Measurements from ENCODE around the gene WNT8B.

Gene WNT8B, protein sequence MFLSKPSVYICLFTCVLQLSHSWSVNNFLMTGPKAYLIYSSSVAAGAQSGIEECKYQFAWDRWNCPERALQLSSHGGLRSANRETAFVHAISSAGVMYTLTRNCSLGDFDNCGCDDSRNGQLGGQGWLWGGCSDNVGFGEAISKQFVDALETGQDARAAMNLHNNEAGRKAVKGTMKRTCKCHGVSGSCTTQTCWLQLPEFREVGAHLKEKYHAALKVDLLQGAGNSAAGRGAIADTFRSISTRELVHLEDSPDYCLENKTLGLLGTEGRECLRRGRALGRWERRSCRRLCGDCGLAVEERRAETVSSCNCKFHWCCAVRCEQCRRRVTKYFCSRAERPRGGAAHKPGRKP

DNA sequence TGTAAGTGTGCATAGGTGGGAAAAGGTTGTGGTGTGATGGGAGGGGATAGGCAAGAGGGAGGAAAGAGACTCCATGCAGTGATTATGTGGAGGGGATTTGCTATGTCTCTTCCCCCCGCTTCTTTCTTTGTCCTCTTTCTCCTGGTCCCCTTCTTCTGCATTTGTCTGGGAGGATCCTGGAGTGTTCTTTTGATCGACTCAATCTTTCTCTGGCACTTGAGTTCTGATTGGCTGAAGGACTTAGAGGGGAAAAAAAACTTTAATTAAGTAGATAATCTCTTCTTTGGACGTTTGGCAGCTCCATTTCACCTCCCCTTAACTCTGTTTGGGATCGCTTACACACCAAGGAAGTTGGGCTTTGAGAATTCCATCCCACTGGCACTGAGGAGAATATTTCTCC lies at the start of gene WNT8B:
Gene WNT8B (plus strand): TSS at position 301 of the 400 bp plus-strand sequence. CDS start 160 bp downstream, outside the sequence.
- DNase-seq = no peak

DNA sequence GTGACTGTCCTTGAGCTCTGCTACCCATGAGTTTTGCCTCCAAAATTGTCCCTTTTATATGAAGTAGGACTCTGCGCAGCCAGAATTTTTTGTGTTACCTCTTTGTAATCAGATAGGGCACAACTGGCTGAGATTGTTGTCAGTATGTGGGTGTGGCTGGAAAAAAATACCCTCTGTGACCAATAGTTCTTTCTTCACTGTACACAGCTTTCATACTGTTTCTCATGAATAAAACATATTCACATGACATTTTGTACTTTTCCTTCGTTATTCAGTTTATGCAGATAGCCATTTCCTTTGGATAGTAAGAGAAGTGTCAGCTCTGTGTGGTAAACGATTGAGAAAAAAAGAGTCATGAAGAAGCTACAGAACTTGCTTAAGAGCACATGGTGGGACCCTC lies 49.6 kb upstream of the WNT8B start:
- no peak for DNase-seq

- no peak for DNase-seq
Measured at GRCh38 chr10:100419911-100420449, 42.8 kb upstream of the WNT8B start.

GRCh38 chr10:100427374-100427773 lies 35.4 kb upstream of the WNT8B start:
- no peak for DNase-seq

DNA sequence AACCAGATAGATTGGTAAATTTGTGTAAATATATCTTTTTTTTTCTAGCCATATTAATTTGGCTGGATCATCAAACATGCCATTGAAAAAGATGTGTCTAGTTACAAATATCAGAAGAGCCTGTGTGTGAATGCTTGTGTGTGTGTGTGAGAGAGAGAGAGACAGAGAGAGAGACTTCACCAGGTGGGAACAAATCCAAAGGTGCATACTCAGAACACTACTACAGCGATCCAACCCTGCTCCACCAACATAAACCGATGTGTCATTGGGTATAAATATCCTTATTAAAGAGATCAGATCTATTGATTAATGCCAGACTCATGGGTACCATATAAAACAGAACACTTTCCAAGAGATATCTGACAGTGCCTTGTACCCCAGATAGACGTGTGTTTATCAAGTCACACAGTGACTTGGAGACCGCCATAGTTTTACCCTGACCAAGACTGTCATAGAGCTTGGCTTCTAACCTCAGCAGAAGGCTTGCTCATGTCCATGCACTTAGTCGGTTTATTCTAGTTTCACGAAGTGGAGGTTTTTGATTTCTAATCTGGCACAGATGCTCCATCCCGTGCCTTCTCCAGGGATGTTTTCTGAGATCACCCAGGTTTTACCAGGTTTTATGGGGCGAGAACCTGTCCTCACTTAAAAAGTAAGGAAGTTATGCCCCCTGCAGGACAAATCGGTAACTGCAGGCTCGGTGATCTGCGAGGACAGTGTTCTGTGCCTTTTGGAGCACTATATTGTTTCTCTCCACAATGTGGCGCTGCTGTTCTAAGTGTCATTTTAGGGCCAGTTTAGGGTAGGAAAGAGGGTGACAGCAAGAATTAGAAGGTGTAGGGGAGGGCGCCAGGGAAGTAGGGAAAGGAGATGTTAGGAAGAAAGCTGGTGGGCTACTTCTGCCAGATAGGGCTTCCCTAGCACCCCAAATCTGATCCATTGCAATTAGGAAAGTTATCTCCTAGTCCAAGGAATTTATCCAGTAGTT lies 29.3 kb upstream of the WNT8B start:
- peak; percentile 98 for DNase-seq

GRCh38 chr10:100436255-100436654 lies 26.6 kb upstream of the WNT8B start:
- DNase-seq = no peak

- no peak for DNase-seq
Measured at GRCh38 chr10:100438674-100439315, 24.0 kb upstream of the WNT8B start.

DNA sequence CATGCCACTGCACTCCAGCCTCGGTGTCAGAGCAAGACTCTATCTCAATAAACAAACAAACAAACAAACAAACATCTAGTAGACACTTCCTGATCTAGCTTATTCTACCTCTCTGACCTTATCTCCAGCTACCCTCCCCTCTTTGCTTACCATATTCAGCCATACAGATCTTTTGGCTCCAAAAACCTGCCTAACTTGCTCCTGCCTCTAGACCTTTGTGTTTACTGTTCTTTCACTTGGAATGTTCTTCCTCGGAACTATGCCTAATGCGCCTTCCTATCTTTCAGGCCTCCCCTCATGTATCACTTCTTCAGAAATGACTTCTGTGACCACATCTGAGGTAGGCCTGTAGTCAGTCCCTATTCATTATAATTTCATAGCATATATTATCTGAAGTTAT lies 20.3 kb upstream of the WNT8B start:
- DNase-seq = no peak

DNA sequence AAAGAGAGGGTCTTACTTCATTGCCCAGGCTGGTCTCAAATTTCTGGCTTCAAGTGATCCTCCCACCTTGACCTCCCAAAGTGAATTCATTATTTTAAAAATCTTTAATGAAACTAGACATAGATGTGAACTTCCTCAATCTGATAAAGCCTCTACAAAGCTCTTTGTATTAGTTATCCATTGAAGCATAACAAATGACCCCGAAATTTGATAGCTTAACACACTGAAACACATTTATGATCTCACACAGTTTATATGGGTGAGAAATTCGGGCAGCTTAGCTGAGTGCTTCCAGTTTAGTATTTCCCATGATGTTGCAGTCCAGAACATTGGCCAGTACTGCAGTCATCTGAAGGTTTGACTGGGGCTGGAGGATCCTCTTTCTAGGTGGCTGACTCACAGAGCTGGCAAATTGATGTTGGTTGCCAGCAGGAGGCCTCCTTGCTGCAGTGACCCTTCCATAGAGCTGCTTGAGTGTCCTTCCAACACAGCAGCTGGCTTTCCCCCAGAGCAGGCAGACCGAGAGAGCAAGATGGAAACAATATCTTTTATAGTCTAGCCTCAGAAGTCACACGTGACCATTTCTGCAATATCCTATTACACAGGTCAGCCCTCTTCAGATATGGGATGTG lies 16.6 kb upstream of the WNT8B start:
- DNase-seq = no peak

DNA sequence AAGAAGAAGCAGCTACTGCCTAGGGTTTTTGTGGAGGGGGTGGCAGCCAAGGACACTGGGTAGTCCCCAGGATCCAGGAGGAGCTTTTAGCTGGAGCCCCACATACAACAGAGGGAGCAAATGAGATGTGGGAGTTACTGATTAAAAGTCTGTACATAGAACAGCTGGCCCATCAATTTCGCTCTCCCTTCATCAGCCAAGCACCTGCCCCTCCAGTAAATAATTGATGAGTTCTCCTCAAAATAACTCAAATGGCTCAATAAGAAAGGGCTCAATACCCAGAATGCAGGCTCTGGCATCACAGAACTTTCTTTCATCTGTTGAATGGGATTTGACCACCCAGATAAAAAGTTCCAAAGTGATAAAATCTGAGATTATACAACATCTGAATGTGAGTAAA lies 15.1 kb upstream of the WNT8B start:
- no peak for DNase-seq

DNA sequence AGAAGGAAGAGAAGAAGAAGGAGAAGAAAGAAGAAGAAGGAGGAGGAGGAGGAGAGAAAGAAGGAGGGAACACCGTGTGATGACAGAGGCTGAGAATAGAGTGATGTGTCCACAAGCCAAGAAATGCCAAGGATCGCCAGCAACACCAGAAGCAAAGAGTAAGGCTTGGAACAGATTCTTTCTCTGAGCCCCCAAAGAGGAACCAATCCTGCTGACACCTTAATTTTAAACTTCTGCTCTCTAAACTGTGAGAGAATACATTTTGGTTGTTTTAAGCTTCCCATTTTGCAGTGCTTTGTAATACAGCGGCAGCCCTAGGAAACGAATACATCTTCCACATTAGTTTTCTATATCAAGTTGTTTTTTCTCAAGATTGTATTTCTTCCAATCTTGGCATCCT lies 13.9 kb upstream of the WNT8B start:
- DNase-seq = no peak

GRCh38 chr10:100468322-100468721 lies 5.5 kb downstream of the WNT8B start:
- DNase-seq = no peak

GRCh38 chr10:100468978-100469377 lies 6.2 kb downstream of the WNT8B start:
- no peak for DNase-seq

DNA sequence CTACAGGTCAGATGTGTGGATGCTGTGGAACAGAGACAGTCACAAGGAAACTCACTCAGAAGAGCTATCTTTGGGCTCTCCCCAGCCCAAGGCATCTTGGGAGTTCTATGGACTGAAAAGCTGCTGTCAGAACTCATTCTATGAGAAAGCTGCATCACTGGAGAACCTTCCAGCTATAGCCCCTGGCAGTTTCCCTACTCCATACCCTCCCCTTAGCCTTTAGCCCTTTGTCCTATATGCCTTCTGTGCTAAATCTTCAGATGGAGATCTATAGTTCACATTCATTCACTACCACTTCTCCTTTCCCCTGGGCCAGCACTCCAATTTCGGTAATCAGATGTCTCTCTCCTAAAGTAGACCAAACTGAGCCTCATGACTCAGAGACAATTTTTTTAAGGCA lies 6.9 kb downstream of the WNT8B start:
- no peak for DNase-seq

DNA sequence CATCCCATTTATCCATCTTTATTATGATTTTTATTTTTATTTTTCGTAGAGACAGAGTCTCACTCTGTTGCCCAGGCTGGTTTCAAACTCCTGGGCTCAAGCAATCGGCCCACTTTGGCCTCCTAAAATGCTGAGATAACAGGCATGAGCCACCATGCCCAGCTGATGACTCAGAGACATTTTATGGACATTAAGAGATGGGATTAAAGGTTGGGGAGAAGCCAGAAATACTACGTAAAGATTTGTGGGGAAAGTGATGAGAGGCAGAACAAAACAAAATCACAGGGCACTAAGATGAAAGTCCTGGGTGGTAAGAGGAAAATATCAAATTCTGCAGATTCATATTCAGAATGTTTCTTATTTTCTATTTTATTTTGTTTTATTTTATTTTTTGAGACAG lies 7.6 kb downstream of the WNT8B start:
- DNase-seq = no peak

DNA sequence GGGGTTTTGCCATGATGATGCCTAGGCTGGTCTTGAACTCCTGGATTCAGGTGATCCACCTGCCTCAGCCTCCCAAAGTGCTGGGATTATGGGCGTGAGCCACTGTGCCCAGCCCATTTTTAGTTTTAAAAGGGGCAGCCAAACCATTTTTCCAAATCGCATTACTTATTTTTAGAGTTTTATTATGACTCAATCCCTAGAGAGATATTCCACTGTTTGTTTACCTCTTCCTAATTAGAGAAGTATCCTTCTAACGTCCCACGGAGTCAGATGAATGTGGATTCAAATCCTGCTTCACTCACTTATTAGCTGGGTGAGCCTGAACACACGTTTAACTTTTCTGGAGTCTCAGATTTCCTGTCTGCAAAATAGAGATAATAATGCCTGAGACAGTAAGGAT lies 15.2 kb downstream of the WNT8B start:
- no peak for DNase-seq

DNA sequence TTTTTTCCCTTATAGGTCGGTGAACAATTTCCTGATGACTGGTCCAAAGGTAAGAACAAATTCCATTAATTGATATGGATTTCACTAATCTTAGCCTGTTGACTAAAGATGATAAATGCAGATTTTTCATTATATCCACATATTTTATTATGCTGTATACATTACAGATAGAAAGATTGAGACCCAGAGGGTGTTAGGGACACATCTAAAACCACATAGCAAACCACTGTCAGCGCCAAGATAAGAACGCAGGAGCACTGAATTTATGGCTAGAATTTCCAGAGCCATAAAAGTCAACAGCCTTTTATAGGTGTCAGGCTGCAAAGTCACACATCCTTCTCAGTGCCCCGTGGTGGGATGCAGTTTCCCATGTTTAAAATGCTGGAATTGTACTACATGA lies 16.2 kb downstream of the WNT8B start:
- no peak for DNase-seq

GRCh38 chr10:100480002-100480401 lies 17.2 kb downstream of the WNT8B start:
- no peak for DNase-seq

GRCh38 chr10:100481462-100482081 lies 18.8 kb downstream of the WNT8B start:
- peak; percentile 92 for DNase-seq

DNA sequence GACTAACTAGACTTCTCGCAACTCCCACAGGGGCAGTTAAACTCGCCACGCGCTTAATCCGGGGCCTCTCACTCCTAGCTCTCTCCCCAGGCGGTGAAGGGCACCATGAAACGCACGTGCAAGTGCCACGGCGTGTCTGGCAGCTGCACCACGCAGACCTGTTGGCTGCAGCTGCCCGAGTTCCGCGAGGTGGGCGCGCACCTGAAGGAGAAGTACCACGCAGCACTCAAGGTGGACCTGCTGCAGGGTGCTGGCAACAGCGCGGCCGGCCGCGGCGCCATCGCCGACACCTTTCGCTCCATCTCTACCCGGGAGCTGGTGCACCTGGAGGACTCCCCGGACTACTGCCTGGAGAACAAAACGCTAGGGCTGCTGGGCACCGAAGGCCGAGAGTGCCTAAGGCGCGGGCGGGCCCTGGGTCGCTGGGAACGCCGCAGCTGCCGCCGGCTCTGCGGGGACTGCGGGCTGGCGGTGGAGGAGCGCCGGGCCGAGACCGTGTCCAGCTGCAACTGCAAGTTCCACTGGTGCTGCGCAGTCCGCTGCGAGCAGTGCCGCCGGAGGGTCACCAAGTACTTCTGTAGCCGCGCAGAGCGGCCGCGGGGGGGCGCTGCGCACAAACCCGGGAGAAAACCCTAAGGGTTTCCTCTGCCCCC lies 19.5 kb downstream of the WNT8B start:
- DNase-seq = peak; percentile 77

DNA sequence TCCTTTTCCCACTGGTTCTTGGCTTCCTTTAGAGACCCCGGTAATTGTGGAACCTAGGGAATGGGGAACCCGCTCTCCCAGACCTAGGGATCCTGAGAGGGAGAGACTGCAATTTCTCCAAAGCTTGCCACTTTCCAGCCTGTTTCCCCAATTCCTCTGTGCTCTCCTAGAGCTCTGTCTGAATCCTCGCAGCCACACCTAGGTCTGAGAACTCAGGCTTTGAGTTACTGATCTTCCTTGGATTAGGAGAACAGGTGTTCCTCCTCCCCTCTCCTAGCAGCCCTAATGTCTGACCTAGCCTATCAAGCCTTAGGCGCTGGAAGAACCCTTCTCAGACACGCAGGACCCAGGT lies 20.0 kb downstream of the WNT8B start:
- no peak for DNase-seq

Data from activated CD4-positive, alpha-beta T cell treated with anti-CD3 and anti-CD28 coated beads for 48 hours (primary cell).